SKM-1 (cell line): ENCODE measurements around the gene MEI1.
"Not testable (repeated sequence)": the region's sequence is repeated elsewhere in the genome, so short reads cannot be mapped to it uniquely, and the experiment has no call there.

ENCODE experiments used
- DNase-seq: peaks from one replicate; lab custom pipeline; 2025; ENCODE audit not compliant: unreplicated experiment; lab: John Stamatoyannopoulos, UW

MEI1 gene, protein sequence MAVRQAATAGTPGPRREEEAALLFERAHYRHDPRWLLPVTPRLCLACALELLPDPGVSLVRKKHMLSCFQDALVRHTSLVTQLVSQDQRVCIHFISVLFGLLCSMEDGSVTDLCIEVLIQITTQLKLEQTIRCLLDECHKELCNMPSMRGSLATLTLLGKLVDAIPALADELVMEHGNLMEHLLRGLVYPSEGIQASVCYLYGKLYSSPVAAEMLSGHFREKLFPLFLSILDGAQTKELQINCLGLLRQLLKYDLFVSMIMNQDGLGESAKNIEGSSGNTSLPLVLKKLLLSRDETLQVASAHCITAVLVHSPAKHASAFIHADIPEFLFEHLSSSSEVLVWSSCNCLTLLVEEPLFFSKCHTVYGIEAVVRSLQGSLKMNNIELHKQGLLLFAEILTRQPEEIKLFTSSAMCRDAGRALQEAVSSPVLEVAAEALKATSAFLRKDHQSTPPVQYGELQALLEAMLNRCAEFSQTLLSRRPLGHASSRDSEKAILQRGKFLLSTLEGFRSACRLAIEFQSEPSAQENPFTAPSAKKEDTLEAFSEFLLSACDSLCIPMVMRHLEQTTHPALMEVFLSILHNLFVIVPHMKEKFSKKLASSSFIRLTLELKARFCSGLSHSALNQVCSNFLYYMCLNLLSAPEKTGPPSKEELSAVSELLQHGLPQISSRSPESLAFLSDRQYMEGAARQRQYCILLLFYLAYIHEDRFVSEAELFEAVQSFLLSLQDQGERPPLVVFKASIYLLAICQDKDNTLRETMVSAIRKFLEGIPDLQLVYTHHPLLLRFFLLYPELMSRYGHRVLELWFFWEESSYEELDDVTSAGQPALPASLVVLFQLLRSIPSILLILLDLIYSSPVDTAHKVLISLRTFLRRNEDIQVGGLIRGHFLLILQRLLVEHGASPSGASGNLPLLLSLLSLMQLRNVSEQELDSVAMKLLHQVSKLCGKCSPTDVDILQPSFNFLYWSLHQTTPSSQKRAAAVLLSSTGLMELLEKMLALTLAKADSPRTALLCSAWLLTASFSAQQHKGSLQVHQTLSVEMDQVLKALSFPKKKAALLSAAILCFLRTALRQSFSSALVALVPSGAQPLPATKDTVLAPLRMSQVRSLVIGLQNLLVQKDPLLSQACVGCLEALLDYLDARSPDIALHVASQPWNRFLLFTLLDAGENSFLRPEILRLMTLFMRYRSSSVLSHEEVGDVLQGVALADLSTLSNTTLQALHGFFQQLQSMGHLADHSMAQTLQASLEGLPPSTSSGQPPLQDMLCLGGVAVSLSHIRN

DNA sequence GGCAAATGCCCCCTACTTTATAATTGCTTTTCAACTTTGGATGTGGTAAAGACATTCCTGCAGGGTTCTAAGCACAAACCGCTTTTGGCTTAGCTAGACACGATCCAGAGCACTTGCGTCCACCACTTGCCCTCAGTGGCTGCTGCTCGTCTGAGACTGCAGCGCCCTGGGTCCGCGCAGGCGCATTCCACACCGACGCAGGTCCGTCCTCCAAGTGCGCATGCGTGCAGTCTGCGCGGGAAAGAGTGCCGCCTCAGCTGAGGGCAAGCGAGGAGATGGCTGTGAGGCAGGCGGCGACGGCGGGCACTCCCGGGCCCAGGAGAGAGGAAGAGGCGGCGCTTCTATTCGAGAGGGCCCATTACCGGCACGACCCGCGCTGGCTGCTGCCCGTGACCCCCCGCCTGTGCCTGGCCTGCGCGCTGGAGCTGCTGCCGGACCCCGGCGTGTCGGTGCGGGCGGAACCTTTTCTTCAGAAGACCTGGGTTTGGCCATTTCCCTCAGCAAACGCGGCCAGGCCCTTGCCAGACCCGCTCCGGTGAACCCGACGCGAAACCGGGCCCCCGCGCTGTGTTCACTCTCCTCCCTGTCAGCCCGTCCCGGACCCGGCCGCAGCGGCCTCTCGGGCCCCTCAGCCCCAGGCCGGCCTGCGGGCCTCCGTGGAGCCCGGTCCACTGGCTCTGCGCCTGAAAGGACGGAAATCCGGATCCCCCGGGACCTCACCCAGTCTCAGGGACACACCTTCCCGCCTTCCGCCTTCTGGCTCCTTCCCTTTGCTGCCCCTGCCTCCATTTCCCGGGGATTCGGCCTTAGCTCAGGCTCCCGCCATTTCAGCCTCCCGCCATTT is at the start of gene MEI1:
MEI1 (plus strand) TSS at position 240 of the 844 bp plus-strand sequence; CDS start at position 276, 36 bp downstream.
- no peak for DNase-seq

DNA sequence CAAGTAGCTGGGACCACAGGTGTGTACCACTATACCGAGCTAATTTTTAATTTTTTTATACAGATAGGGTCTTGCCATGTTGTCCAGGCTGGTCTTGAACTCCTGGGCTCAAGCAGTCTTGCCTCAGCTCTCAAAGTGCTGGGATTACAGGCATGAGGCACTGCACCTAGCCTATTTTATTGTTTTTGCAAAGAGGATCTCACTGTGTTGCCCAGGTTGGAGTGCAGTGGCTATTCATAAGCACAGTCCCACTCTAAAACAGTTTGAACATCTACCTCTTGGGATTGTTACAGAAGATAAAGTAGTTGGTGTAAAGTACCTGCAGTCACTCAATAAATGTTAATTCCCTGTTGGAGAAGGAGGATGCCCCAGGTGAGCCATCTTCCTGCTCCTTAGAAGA is 49.1 kb upstream of the MEI1 start:
- no peak for DNase-seq

DNA sequence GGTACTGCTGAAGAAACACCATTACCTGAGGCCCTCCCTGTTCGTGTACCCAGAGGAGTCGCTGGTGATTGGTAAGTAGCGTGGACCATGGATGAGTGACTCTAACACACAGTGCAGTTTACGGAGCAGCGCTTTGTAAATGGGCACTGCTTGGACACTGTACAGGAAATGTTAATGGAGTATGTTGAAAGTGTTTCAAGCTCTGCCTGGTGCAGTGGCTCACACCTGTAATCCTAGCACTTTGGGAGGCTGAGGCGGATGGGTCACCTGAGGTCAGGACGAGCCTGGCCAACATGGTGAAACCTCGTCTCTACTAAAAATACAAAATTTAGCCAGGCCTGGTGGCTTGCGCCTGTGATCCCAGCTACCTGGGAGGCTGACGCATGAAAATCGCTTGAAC is 48.5 kb upstream of the MEI1 start:
- no peak for DNase-seq

- no peak for DNase-seq
These were observed 45.0 kb upstream of the MEI1 start for GRCh38 chr22:41654322-41654721.

GRCh38 chr22:41656556-41656955 is 42.7 kb upstream of the MEI1 start:
- DNase-seq, result no peak

- no peak for DNase-seq
These were observed 41.6 kb upstream of the MEI1 start for GRCh38 chr22:41657709-41658108.

- no peak for DNase-seq
These were observed 40.4 kb upstream of the MEI1 start for GRCh38 chr22:41658869-41659268.

GRCh38 chr22:41659941-41660340 is 39.4 kb upstream of the MEI1 start:
- no peak for DNase-seq

GRCh38 chr22:41660416-41660815 is 38.9 kb upstream of the MEI1 start:
- DNase-seq, result no peak

GRCh38 chr22:41661088-41661487 is 38.2 kb upstream of the MEI1 start:
- DNase-seq, result no peak

DNA sequence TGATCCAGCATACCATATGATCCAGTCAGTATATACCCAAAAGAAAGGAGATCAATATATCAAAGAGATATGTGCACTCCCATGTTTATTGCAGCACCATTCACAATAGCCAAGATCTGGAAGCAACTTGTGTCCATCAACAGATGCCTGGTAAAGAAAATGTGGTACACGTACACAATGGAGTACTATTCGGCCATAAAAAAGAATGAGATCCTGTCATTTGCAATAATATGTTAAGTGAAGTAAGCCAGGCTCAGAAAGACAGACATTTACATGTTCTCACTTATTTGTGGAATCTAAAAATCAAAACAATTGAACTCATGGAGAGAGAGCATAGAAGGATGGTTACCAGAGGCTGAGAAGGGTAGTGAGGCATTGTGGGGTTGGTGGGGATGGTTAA is 37.6 kb upstream of the MEI1 start:
- DNase-seq, result no peak

- DNase-seq, result not testable (repeated sequence)
These were observed 35.7 kb upstream of the MEI1 start for GRCh38 chr22:41663594-41663993.

DNA sequence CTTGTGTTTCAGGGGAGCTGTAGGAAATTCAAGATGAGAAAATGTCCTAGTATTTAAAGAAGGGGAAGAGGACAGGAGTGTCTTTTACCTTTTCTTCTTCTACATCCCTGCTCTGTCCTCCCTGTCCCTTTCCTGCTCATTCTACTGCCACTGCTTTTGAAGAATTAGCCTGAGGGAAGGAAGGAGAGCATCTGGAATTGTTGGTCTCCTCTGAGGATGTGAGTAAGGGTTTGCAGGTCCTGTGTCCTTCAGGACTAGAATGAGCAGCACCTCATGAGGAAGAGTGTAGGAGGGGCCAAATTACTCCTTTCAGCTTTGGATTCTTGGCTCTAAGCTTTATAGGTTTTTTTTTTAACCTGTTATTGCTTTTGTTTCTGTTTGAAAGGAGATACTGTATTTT is 34.8 kb upstream of the MEI1 start:
- DNase-seq, result no peak

DNA sequence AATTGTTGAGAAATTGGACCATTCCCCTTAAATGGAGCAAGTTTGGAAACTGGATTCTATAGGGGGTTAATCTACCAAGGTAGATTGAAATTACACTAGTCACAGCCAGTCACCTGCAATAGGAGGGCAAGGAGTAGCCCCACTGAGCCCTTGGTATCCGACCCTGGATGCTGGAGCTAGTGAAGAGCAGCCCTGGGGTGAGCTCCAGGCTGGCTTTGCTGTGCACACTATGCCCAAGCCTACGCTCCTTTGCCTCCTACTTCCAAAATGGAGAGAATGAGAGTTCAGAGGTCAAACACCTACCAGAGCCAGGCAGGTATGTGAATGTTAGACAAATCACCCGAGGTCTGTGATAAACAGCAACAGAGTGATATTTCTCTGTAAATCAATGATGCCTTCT is 34.4 kb upstream of the MEI1 start:
- no peak for DNase-seq

DNA sequence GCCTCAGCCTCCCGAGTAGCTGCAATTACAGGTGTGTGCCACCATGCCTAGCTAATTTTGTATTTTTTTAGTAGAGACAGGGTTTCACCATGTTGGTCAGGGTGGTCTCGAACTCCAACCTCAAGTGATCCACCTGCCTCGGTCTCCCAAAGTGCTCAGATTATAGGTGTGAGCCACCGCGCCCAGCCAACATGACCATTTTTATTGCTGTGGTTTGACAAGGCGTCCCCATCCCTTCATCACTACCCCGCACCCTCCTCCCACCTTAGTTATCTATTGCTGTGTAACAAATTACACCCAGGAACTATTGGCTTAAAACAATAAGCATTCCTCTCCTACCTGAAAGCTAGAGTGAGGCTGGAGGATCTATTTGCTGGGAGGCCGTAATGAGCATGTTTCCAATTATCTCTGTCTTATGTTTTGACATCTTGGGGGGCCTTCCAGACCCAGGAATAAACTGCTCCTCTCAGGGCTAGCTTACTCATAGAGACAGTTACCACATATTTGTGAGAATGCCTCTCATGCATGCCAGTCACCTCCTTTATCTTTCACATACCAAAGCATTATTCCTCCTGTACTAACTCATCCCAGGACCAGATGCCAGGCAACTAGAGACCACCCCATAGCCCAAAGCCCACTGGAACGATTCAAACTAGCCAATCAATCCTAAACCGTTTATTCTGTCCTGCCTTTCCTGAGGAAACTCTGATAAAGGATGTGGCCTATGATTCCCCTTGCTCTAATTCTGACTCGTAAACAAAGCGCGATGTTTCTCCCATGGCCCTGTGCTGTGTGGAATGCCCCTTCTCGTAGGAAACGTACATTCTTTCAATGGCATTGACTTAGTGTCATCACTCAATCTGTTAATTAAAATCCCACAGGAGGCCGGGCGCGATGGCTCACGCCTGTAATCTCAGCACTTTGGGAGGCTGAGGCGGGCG is 30.1 kb upstream of the MEI1 start:
- no peak for DNase-seq

DNA sequence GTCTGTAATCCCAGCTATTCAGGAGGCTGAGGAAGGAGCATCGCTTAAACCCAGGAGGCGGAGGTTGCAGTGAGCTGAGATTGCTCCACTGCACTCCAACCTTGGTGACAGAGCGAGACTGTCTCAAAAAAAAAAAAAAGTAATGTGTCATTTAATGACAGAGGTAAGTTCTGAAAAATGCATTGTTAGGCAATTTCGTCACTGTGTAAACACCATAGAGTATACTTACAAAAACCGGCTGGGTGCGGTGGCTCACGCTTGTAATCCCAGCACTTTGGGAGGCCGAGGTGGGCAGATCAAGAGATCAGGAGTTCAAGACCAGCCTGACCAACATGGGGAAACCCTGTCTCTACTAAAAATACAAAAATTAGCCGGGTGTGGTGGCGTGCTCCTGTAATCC is 27.2 kb upstream of the MEI1 start:
- not testable (repeated sequence) for DNase-seq

GRCh38 chr22:41672780-41673509 is 26.4 kb upstream of the MEI1 start:
- DNase-seq, result no peak

- DNase-seq, result no peak
These were observed 24.4 kb upstream of the MEI1 start for GRCh38 chr22:41674846-41675340.
